Measurements from ENCODE around the gene N4BP3. TPM values are rescaled to one million over a fixed set of nuclear protein-coding genes. Genes with fewer than 3 reads are reported as not detected.

The N4BP3 gene
- total and polyA plus RNA-seq, 2 of the 13 experiments (the other 11 are each of a cell fraction or from before 2014, with no cell fraction given): 0.13 TPM; not detected in 1

- no peak for TF ChIP-seq RAD51 (IDR thresholded peaks at IDR 0.05; ENCODE audit: borderline replicate concordance)
- TF ChIP-seq RXRA (CRISPR knock-in tag; IDR thresholded peaks at IDR 0.05): peak; percentile 47; the same call in 1 of the 2 replicates
- TF ChIP-seq E2F5 (CRISPR knock-in tag; conservative IDR thresholded peaks at IDR 0.05): 0 out of 2 replicates have a peak, but pooled peaks have one; percentile 50
- no peak for TF ChIP-seq ZFP62 (CRISPR knock-in tag; IDR thresholded peaks at IDR 0.05)
- 0 out of 2 replicates have a peak, but pooled peaks have one; percentile 60 for TF ChIP-seq HNRNPL (IDR thresholded peaks at IDR 0.05; ENCODE audit: low read depth, low read length)
- no peak for TF ChIP-seq SOX6 (IDR thresholded peaks at IDR 0.05)
- 0 out of 2 replicates have a peak, but pooled peaks have one; percentile 15 for TF ChIP-seq SOX6 (CRISPR knock-in tag; IDR thresholded peaks at IDR 0.05)
- TF ChIP-seq NFIC (IDR thresholded peaks at IDR 0.05; ENCODE audit: low read length): no peak
- peak; percentile 65; the same call in 1 of the 2 replicates for TF ChIP-seq MAX (IDR thresholded peaks at IDR 0.05)
- TF ChIP-seq ZNF549 (CRISPR knock-in tag; IDR thresholded peaks at IDR 0.05): no peak
- no peak for TF ChIP-seq BORCS8-MEF2B (CRISPR knock-in tag; IDR thresholded peaks at IDR 0.05)
- TF ChIP-seq KLF9 (CRISPR knock-in tag; IDR thresholded peaks at IDR 0.05; ENCODE audit: low read depth): no peak
- 0 out of 2 replicates have a peak, but pooled peaks have one; percentile 29 for TF ChIP-seq ZNF598 (CRISPR knock-in tag; IDR thresholded peaks at IDR 0.05; ENCODE audit: borderline replicate concordance)
- 0 out of 2 replicates have a peak, but pooled peaks have one; percentile 8 for TF ChIP-seq FOXA3 (CRISPR knock-in tag; IDR thresholded peaks at IDR 0.05)
- TF ChIP-seq ZHX1 (CRISPR knock-in tag; IDR thresholded peaks at IDR 0.05; ENCODE audit: low read depth): no peak
- TF ChIP-seq SSRP1 (CRISPR knock-in tag; IDR thresholded peaks at IDR 0.05): no peak
- peak; percentile 64 for TF ChIP-seq XRCC5 (optimal IDR thresholded peaks at IDR 0.05; ENCODE audit: low read length)
- TF ChIP-seq MAZ (IDR thresholded peaks at IDR 0.05; ENCODE audit: borderline replicate concordance, low read depth, low read length): no peak
- TF ChIP-seq MAZ (CRISPR knock-in tag; IDR thresholded peaks at IDR 0.05; ENCODE audit: low read depth): peak; percentile 46; the same call in 1 of the 2 replicates
- TF ChIP-seq THAP11 (CRISPR knock-in tag; IDR thresholded peaks at IDR 0.05): 0 out of 2 replicates have a peak, but pooled peaks have one; percentile 24
- TF ChIP-seq ZNF687 (CRISPR knock-in tag; IDR thresholded peaks at IDR 0.05): peak; percentile 52
- TF ChIP-seq ZNF83 (CRISPR knock-in tag; IDR thresholded peaks at IDR 0.05; ENCODE audit: borderline replicate concordance): no peak
- 0 out of 2 replicates have a peak, but pooled peaks have one; percentile 24 for TF ChIP-seq MTF2 (CRISPR knock-in tag; IDR thresholded peaks at IDR 0.05; ENCODE audit: borderline replicate concordance)
Observed at GRCh38 chr5:178163772-178164735, 50.7 kb downstream of the N4BP3 start (continued).
